GM12891 (cell line): ENCODE data around the gene KRTAP5-8.
A peak's percentile ranks its signal among the peaks of the same experiment; 100 is the strongest.
"Not testable (repeated sequence)": the region's sequence is repeated elsewhere in the genome, so short reads cannot be mapped to it uniquely, and the experiment has no call there.

Source experiments
- DNase-seq: peaks from one replicate; pipeline ENCODE4 v3.0.0; 2011; ENCODE audit warnings: low spot score; ENCODE audit not compliant: insufficient read length
- FAIRE-seq: peaks from 2 replicates; lab custom pipeline; 2011; peaks lifted over from hg19 to GRCh38; lab: Jason Lieb, UNC
- PAX5 ChIP-seq: IDR thresholded peaks from 2 replicates; pipeline ENCODE4 v1.6.1; 2011; ENCODE audit warnings: low read length, moderate library complexity, mild to moderate bottlenecking; ENCODE audit not compliant: insufficient read depth, severe bottlenecking
- POLR2A ChIP-seq: IDR thresholded peaks from 2 replicates; pipeline ENCODE4 v1.6.1; 2011; ENCODE audit warnings: low read depth, low read length, control low read depth
- POLR2AphosphoS5 ChIP-seq: IDR thresholded peaks from 2 replicates; pipeline ENCODE4 v1.6.1; 2011; ENCODE audit warnings: low read depth, low read length, control low read depth
- POU2F2 ChIP-seq: IDR thresholded peaks from 2 replicates; pipeline ENCODE4 v1.6.1; 2011; ENCODE audit warnings: low read depth, mild to moderate bottlenecking, control low read depth, low read length, moderate library complexity
- SPI1 ChIP-seq: IDR thresholded peaks from 2 replicates; pipeline ENCODE4 v1.6.1; 2011; ENCODE audit warnings: low read depth, low read length, control low read depth
- TAF1 ChIP-seq: IDR thresholded peaks from 2 replicates; pipeline ENCODE4 v1.6.1; 2011; ENCODE audit warnings: low read depth, low read length, control low read depth

KRTAP5-8 gene

GRCh38 chr11:71572811-71573210 is 35.0 kb downstream of the KRTAP5-8 start:
- DNase-seq (no peak), FAIRE-seq (no peak)
- TF ChIP-seq PAX5 (no peak), POU2F2 (no peak)

- no peak for FAIRE-seq
- no peak for TF ChIP-seq PAX5
- no peak for TF ChIP-seq POU2F2
- TF ChIP-seq TAF1: no peak
- TF ChIP-seq POLR2A: no peak
- no peak for TF ChIP-seq SPI1
- TF ChIP-seq POLR2AphosphoS5: no peak
- DNase-seq: no peak
Measured at GRCh38 chr11:71574418-71574817, 36.6 kb downstream of the KRTAP5-8 start.

GRCh38 chr11:71575723-71576424 is 38.0 kb downstream of the KRTAP5-8 start:
- FAIRE-seq (no peak), DNase-seq (no peak)
- TF ChIP-seq POU2F2 (no peak), PAX5 (no peak), POLR2AphosphoS5 (no peak), SPI1 (no peak), POLR2A (no peak), TAF1 (no peak)

- FAIRE-seq, DNase-seq: not testable (repeated sequence)
Measured at GRCh38 chr11:71576688-71577465, 39.1 kb downstream of the KRTAP5-8 start.

GRCh38 chr11:71577469-71578004 is 39.7 kb downstream of the KRTAP5-8 start:
- DNase-seq: no peak
- no peak for TF ChIP-seq POLR2A
- TF ChIP-seq POU2F2: no peak
- TF ChIP-seq TAF1: no peak
- no peak for TF ChIP-seq PAX5
- no peak for TF ChIP-seq POLR2AphosphoS5
- TF ChIP-seq SPI1: no peak
- FAIRE-seq: no peak

- not testable (repeated sequence) for DNase-seq, FAIRE-seq
Measured at GRCh38 chr11:71579513-71579912, 41.7 kb downstream of the KRTAP5-8 start.

- DNase-seq (peak; percentile 43), FAIRE-seq (no peak)
- no peak for TF ChIP-seq POLR2AphosphoS5
- no peak for TF ChIP-seq POLR2A
- TF ChIP-seq PAX5: no peak
- TF ChIP-seq POU2F2: no peak
- no peak for TF ChIP-seq TAF1
- TF ChIP-seq SPI1: no peak
Measured at GRCh38 chr11:71580057-71581003, 42.5 kb downstream of the KRTAP5-8 start.

- FAIRE-seq (no peak), DNase-seq (no peak)
- TF ChIP-seq POLR2A (no peak), POU2F2 (no peak), POLR2AphosphoS5 (no peak), PAX5 (no peak), SPI1 (no peak), TAF1 (no peak)
Measured at GRCh38 chr11:71581826-71582225, 44.0 kb downstream of the KRTAP5-8 start.

GRCh38 chr11:71582309-71582895 is 44.6 kb downstream of the KRTAP5-8 start, which contains the start of gene KRTAP5-11:
Gene KRTAP5-11, minus strand, starts transcription at chr11:71582875. Its CDS starts 38 bp downstream, at chr11:71582837.
- DNase-seq: no peak
- FAIRE-seq: no peak
- no peak for TF ChIP-seq POLR2AphosphoS5
- TF ChIP-seq SPI1: no peak
- TF ChIP-seq POU2F2: no peak
- TF ChIP-seq TAF1: no peak
- no peak for TF ChIP-seq PAX5
- TF ChIP-seq POLR2A: no peak

GRCh38 chr11:71582969-71583368 is 45.1 kb downstream of the KRTAP5-8 start:
- FAIRE-seq, DNase-seq: not testable (repeated sequence)

GRCh38 chr11:71585673-71586072 is 47.8 kb downstream of the KRTAP5-8 start:
- not testable (repeated sequence) for DNase-seq, FAIRE-seq

GRCh38 chr11:71588314-71588713 is 50.5 kb downstream of the KRTAP5-8 start:
- DNase-seq, FAIRE-seq: not testable (repeated sequence)
